GM12878 (cell line): ENCODE data around the gene ELOVL5.

Source experiments
- CTCF ChIP-seq, 3 experiments: IDR thresholded peaks in 2 of 3; conservative IDR thresholded peaks in 1 of 3; 2 replicates each; pipeline ENCODE4 v1.5.1; 2011; ENCODE audit warnings: low read depth in 3 of 3, low read length in 3 of 3, mild to moderate bottlenecking in 3 of 3, control low read depth in 2 of 3, moderate library complexity in 2 of 3, inconsistent platforms in 1 of 3, mixed read lengths in 1 of 3; ENCODE audit not compliant: control insufficient read depth in 2 of 3, insufficient read depth in 1 of 3; ENCODE audit errors: extremely low read depth in 1 of 3
- EP300 ChIP-seq, 2 experiments: fragments of 150-350 bp in 1 of 2; IDR thresholded peaks; 2 replicates each; pipeline ENCODE4 v1.6.1; 2011 to 2012; ENCODE audit warnings: low read depth in 2 of 2, low read length in 2 of 2, borderline replicate concordance in 1 of 2, improper control_type of control experiment in 1 of 2, inconsistent platforms in 1 of 2; ENCODE audit not compliant: control insufficient read depth in 1 of 2
- POLR2AphosphoS5 ChIP-seq: IDR thresholded peaks from 2 replicates; pipeline ENCODE4 v1.6.1; 2011; ENCODE audit warnings: mild to moderate bottlenecking, low read length, inconsistent platforms

GRCh38 chr6:53391170-53391569, 42.4 kb upstream of the ELOVL5 start:
- TF ChIP-seq EP300 (IDR thresholded peaks at IDR 0.05; ENCODE audit: borderline replicate concordance in 1 of 2, control insufficient read depth in 1 of 2, low read depth in 2 of 2, low read length in 2 of 2) (no peak), POLR2AphosphoS5 (no peak), CTCF (IDR thresholded peaks at IDR 0.05 in 2 of 3, conservative IDR thresholded peaks at IDR 0.05 in 1 of 3; ENCODE audit: control insufficient read depth in 2 of 3, extremely low read depth in 1 of 3, insufficient read depth in 1 of 3, low read depth in 3 of 3, low read length in 3 of 3) (no peak)
